Measurements from ENCODE around the gene KIF13A. TPM values are rescaled to one million over a fixed set of nuclear protein-coding genes. Genes with fewer than 3 reads are reported as not detected.

The KIF13A gene
- total RNA-seq, 2 experiments from 2014 or later: 0.91 to 1.4 TPM

DNA sequence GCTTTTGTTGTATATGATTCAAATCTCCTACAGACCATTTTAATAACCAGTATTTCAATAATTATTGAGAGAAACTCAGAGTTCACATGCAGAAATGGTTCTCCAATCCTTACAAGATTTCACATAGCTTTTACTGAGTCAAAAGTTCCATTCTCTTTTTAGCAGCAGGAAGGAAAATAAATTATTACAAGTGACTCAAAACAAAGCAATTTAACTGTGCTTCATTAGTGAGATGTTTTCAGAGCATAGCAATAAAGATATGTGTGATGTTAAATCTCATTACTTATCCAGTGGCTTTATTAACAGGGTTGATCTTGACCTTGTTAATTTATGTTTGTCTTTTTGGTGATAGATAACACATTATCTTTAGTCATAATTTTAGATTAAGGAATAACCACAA lies 22.0 kb downstream of the KIF13A start:
- H3K9me3 Mint-ChIP-seq: no peaks in the 10 kb centered on the region

GRCh38 chr6:17964633-17965032 lies 22.8 kb downstream of the KIF13A start:
- TF ChIP-seq, protein P1, sequence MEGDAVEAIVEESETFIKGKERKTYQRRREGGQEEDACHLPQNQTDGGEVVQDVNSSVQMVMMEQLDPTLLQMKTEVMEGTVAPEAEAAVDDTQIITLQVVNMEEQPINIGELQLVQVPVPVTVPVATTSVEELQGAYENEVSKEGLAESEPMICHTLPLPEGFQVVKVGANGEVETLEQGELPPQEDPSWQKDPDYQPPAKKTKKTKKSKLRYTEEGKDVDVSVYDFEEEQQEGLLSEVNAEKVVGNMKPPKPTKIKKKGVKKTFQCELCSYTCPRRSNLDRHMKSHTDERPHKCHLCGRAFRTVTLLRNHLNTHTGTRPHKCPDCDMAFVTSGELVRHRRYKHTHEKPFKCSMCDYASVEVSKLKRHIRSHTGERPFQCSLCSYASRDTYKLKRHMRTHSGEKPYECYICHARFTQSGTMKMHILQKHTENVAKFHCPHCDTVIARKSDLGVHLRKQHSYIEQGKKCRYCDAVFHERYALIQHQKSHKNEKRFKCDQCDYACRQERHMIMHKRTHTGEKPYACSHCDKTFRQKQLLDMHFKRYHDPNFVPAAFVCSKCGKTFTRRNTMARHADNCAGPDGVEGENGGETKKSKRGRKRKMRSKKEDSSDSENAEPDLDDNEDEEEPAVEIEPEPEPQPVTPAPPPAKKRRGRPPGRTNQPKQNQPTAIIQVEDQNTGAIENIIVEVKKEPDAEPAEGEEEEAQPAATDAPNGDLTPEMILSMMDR (IDR thresholded peaks at IDR 0.05): no peak
- CTCF ChIA-PET: interaction anchor here (0.5 kb wide), 1 partner anchor 196 kb away, joined by 3 read pairs; no protein-coding TSS in a partner anchor
- no peaks in the 10 kb centered on the region for H3K27me3 ChIP-seq (ENCODE audit: control insufficient read depth in 1 of 2, insufficient read depth in 2 of 2, low read length in 2 of 2)
- no peaks in the 10 kb centered on the region for H3K36me3 ChIP-seq (ENCODE audit: insufficient read depth, low read length)
- no peak overlapping the region for H3K27ac Mint-ChIP-seq
- intact Hi-C loops (cut with DNase I, micrococcal nuclease): no loop called here
- no peaks in the 10 kb centered on the region for H3K4me1 Mint-ChIP-seq (ENCODE audit: low read depth)
- no peaks in the 10 kb centered on the region for H3K9me3 Mint-ChIP-seq
- H3K4me3 ChIP-seq (ENCODE audit: low read length): no peak overlapping the region
- H3K9me3 ChIP-seq (ENCODE audit: control insufficient read depth in 1 of 2, insufficient read depth in 1 of 2, low read length in 2 of 2): peaks cover 0 to 4% of the 10 kb centered on the region in 2 experiments
- no peak overlapping the region for H3K4me3 Mint-ChIP-seq
- no peak overlapping the region for H3K27ac ChIP-seq (ENCODE audit: low read depth in 1 of 2, low read length in 2 of 2)
- ATAC-seq (ENCODE audit: poor library complexity) (no peak), DNase-seq (no peak)
- POLR2A ChIA-PET: no interaction called here
- H3K27me3 Mint-ChIP-seq: peaks cover 26% of the 10 kb centered on the region
- H3K36me3 Mint-ChIP-seq (ENCODE audit: low read depth): no peaks in the 10 kb centered on the region
- no peaks in the 10 kb centered on the region for H3K4me1 ChIP-seq (ENCODE audit: insufficient read depth, low read length)

More for the DNA sequence above, 22.0 kb downstream of the KIF13A start:
- Histone ChIP-seq H3K36me3 (ENCODE audit: insufficient read depth, low read length) (no peaks in the 10 kb centered on the region), H3K27me3 (ENCODE audit: control insufficient read depth in 1 of 2, insufficient read depth in 2 of 2, low read length in 2 of 2) (no peaks in the 10 kb centered on the region), H3K27ac (ENCODE audit: low read depth in 1 of 2, low read length in 2 of 2) (no peak overlapping the region), H3K9me3 (ENCODE audit: control insufficient read depth in 1 of 2, insufficient read depth in 1 of 2, low read length in 2 of 2) (peaks cover 0 to 4% of the 10 kb centered on the region in 2 experiments), H3K4me3 (ENCODE audit: low read length) (no peak overlapping the region), H3K4me1 (ENCODE audit: insufficient read depth, low read length) (no peaks in the 10 kb centered on the region)
- Mint-ChIP-seq H3K36me3 (ENCODE audit: low read depth) (no peaks in the 10 kb centered on the region), H3K27ac (no peak overlapping the region), H3K4me1 (ENCODE audit: low read depth) (no peaks in the 10 kb centered on the region), H3K4me3 (no peak overlapping the region), H3K27me3 (peaks cover 22% of the 10 kb centered on the region)
- TF ChIP-seq, protein P1 (IDR thresholded peaks at IDR 0.05): no peak
- ChIA-PET POLR2A (no interaction called here), CTCF (no interaction called here)
- DNase-seq (no peak), ATAC-seq (ENCODE audit: poor library complexity) (no peak)
- intact Hi-C loops (cut with DNase I, micrococcal nuclease): no loop called here

DNA sequence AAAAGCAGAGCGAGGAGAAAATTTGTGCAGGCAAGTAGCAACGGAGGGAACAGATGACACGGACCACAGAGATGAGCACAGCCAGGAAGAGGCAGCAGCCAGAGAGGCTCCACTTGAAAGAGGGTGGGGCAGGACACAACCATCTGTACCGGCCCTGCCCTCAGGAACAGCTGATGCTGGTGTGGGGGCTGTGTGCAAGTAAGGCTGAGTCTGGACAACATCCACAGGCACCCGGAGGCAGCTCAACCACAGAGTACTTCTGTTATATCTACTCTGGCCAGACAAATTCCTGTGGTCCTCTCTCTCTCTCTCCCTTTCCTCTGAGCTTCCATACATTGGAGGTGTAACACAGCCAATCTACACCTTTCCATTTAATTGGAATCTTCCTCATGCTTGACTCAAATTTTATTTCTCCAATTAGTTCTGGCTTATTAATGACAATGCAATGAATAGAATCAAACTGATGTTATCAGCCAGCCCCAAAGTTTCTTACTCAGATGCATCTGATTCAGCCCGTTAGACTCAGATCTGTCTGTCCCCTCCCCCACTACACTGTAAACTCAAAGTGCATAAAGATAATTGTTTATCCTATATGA lies 24.9 kb downstream of the KIF13A start:
- Histone ChIP-seq H3K27me3 (ENCODE audit: control insufficient read depth in 1 of 2, insufficient read depth in 2 of 2, low read length in 2 of 2) (no peaks in the 10 kb centered on the region), H3K9me3 (ENCODE audit: control insufficient read depth in 1 of 2, insufficient read depth in 1 of 2, low read length in 2 of 2) (peaks cover 0 to 4% of the 10 kb centered on the region in 2 experiments), H3K36me3 (ENCODE audit: insufficient read depth, low read length) (no peaks in the 10 kb centered on the region), H3K27ac (ENCODE audit: low read depth in 1 of 2, low read length in 2 of 2) (no peak overlapping the region), H3K4me3 (ENCODE audit: low read length) (no peak overlapping the region), H3K4me1 (ENCODE audit: insufficient read depth, low read length) (no peaks in the 10 kb centered on the region)
- DNase-seq (no peak), ATAC-seq (ENCODE audit: poor library complexity) (no peak)
- intact Hi-C loops (cut with DNase I, micrococcal nuclease): no loop called here
- no peaks in the 10 kb centered on the region for H3K9me3 Mint-ChIP-seq
- H3K36me3 Mint-ChIP-seq (ENCODE audit: low read depth): no peaks in the 10 kb centered on the region
- ChIA-PET CTCF (no interaction called here), POLR2A (no interaction called here)
- no peak overlapping the region for H3K4me3 Mint-ChIP-seq
- H3K4me1 Mint-ChIP-seq (ENCODE audit: low read depth): no peaks in the 10 kb centered on the region
- H3K27ac Mint-ChIP-seq: no peak overlapping the region
- H3K27me3 Mint-ChIP-seq: peaks cover 26% of the 10 kb centered on the region
- TF ChIP-seq, protein P1 (IDR thresholded peaks at IDR 0.05): no peak

All from CD4-positive, alpha-beta T cell (primary cell).